Nephron progenitor cell (in vitro differentiated cells): Measurements from ENCODE around the gene TMEM154.

Experiments
- DNase-seq: peaks from one replicate; pipeline ENCODE4 v3.0.0; 2021
- H3K27ac Mint-ChIP-seq: 2 replicates; pipeline ENCODE4 v1.8.0; 2021; ENCODE audit warnings: mild to moderate bottlenecking, moderate library complexity, mixed read lengths
- H3K27me3 Mint-ChIP-seq: 2 replicates; pipeline ENCODE4 v1.8.0; 2021; ENCODE audit warnings: mild to moderate bottlenecking, low read depth, mixed read lengths; ENCODE audit not compliant: poor library complexity
- H3K36me3 Mint-ChIP-seq: 2 replicates; pipeline ENCODE4 v1.8.0; 2021; ENCODE audit warnings: low read depth, mixed read lengths
- H3K4me1 Mint-ChIP-seq: 2 replicates; pipeline ENCODE4 v1.8.0; 2021; ENCODE audit warnings: mixed read lengths
- H3K4me3 Mint-ChIP-seq: 2 replicates; pipeline ENCODE4 v1.8.0; 2021; ENCODE audit warnings: mild to moderate bottlenecking, moderate library complexity, mixed read lengths
- H3K9me3 Mint-ChIP-seq: 2 replicates; pipeline ENCODE4 v1.8.0; 2021; ENCODE audit warnings: mild to moderate bottlenecking, moderate library complexity, mixed read lengths
- CTCF ChIP-seq: fragments of 200-600 bp; sonication (generic); IDR thresholded peaks from 2 replicates; pipeline ENCODE4 v1.5.0; 2021; ENCODE audit warnings: antibody characterized with exemption

TMEM154 gene

DNA sequence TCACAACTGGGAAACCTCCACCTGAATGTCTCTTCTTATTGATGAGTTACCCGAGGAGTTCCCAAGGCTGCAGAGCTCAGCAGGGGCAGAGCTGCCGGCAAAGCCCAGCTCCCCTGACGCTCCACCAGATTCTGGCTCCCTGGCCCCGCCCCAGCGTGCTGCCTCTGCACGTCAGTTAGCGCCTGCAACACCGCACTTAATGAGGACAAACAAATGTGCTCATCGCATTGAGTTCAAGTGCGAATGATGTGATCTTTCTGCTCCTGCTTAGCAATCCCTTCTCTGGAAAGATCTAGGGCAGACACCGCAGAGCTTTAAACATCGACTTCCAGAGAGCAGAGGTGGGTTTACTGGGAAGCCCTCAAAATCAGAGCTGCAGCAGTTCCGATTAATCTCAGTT is 88.4 kb downstream of the TMEM154 start:
- DNase-seq, result peak; percentile 71
- Mint-ChIP-seq H3K4me1 (peaks cover 34% of the 10 kb centered on the region), H3K4me3 (peak overlapping the region; percentile 82), H3K36me3 (no peaks in the 10 kb centered on the region), H3K9me3 (peaks cover 6% of the 10 kb centered on the region), H3K27me3 (peaks cover 6% of the 10 kb centered on the region), H3K27ac (no peak overlapping the region)
- TF ChIP-seq CTCF, result no peak

DNA sequence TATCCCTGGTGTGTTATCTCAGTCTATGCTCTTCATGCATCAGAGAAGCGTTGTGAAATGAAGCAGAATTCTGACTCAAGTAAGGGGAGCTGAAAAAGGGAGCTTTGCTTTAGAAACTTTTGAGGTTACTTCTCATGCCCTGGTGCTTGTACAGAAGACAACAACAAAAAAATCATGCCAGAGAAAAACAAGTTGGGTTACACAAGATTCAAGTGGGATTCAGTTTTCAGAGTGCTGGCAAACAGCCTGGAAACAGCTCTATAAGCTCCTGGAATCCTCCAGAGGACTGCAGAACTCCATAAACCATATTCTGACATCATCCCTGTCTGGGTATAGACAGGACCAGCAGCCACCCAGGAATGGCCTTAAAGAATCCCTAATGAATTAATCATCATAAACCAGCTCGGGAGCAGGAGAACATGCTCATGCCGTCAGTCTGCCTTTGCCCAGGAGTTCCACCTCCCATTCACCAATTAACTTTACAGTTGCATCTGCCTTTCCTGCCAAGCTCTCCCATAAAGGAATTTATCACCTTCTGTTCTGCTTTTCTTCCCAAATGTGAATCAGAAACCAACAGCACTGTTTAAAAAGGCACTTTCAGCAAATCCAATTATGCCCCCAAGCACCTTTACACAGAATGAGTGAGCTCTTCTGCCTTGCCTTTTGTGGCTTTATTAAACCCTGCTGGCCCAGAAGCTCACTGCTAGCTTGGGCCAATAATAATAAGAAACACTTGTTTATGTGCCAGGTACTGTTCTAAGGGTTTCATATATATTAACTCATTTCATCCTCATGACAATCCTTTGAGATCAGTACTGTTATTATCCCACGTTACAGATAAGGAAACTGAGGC is 89.4 kb downstream of the TMEM154 start:
- Mint-ChIP-seq H3K27ac (no peak overlapping the region), H3K4me1 (peaks cover 38% of the 10 kb centered on the region), H3K9me3 (peaks cover 8% of the 10 kb centered on the region), H3K36me3 (no peaks in the 10 kb centered on the region), H3K4me3 (peak overlapping the region; percentile 82), H3K27me3 (peaks cover 6% of the 10 kb centered on the region)
- no peak for TF ChIP-seq CTCF
- no peak for DNase-seq

DNA sequence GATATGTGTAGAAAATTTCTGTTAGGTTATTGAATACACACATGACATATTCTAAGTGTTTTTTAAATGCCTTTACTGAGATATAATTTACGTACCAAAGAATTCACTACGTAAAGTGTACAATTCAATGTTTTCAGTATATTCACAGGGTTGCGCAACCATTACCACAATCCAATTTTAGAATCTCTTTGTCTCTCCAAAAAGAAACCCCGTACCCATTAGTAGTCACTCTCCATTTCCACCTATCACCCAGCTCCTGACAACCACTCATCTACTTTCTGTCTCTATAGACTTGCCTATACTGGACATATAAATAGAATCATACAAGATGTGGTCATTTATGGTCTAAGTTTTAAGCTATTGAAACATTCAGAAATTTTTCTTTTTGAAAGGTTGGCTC is 90.9 kb downstream of the TMEM154 start:
- Mint-ChIP-seq H3K27me3 (peaks cover 10% of the 10 kb centered on the region), H3K4me3 (no peak overlapping the region), H3K36me3 (no peaks in the 10 kb centered on the region), H3K9me3 (peaks cover 8% of the 10 kb centered on the region), H3K4me1 (peaks cover 40% of the 10 kb centered on the region), H3K27ac (no peak overlapping the region)
- TF ChIP-seq CTCF, result no peak
- DNase-seq, result no peak

DNA sequence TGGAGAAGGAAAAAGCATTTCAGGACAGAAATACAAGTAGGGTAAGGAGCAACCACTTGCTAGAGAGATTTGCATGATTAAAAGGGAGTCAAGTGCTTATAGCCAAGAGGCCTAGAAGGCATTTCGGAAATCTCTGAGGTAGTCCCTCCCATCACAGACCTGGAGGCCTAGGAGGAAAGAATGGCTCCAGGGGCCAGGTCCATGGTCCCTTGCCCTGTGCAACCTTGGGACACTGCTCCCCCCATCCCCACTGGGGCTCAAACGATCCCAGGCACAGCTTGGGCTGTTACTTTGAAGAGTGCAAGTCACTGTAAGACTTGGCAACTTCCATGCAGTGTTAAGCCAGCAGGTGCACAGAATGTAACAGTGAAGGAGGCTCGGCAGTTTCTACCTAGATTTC is 92.7 kb downstream of the TMEM154 start:
- Mint-ChIP-seq H3K36me3 (no peaks in the 10 kb centered on the region), H3K9me3 (peaks cover 8% of the 10 kb centered on the region), H3K4me1 (peaks cover 40% of the 10 kb centered on the region), H3K27me3 (peaks cover 10% of the 10 kb centered on the region), H3K27ac (no peak overlapping the region), H3K4me3 (no peak overlapping the region)
- DNase-seq, result no peak
- TF ChIP-seq CTCF, result no peak

DNA sequence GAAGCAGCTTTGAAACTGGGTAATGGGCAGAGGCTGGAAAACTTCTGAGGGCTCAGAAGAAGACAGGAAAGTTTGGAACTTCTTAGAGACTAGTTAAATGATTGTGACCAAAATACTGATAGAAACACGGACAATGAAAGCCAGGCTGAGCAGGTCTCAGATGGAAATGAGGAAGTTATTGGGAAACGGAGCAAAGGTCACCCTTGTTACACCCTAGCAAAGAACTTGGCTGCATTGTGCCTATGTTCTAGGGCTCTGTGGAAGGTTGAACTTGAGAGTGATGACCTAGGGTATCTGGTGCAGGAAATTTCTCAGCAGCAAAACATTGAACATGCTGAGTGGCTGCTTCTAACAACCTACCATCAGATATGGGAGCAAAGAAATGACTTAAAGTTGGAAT is 93.1 kb downstream of the TMEM154 start:
- H3K36me3 Mint-ChIP-seq, result no peaks in the 10 kb centered on the region
- DNase-seq, result no peak
- H3K9me3 Mint-ChIP-seq, result peaks cover 8% of the 10 kb centered on the region
- TF ChIP-seq CTCF, result no peak
- H3K27me3 Mint-ChIP-seq, result peaks cover 10% of the 10 kb centered on the region
- H3K4me3 Mint-ChIP-seq, result no peak overlapping the region
- H3K4me1 Mint-ChIP-seq, result peaks cover 38% of the 10 kb centered on the region
- H3K27ac Mint-ChIP-seq, result no peak overlapping the region

DNA sequence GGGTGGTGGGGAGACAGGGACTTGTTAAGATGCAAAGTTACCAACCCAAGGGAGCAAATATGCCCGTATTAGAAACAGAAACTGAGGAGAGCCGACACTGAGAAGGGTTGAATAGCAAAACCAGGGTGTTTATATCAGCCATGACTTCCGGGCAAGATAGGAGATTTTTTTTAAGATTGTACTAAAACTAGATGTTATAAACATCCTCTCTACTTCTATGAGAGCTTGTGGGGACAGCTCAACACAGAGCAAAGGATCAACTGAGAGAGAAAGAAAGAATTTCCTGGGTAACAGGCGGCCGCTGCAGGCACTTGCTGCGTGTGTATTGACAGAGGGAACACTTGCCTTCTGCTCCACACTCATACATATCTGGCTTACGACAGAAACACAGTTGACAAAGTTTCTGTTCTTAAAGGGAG is 94.8 kb downstream of the TMEM154 start:
- Mint-ChIP-seq H3K4me1 (peaks cover 21% of the 10 kb centered on the region), H3K9me3 (peaks cover 8% of the 10 kb centered on the region), H3K4me3 (no peak overlapping the region), H3K27me3 (peaks cover 4% of the 10 kb centered on the region), H3K27ac (peak overlapping the region; percentile 14), H3K36me3 (no peaks in the 10 kb centered on the region)
- no peak for DNase-seq
- no peak for TF ChIP-seq CTCF
